Neural progenitor cell (in vitro differentiated cells): ENCODE data around the gene NPSR1. TPM values are rescaled to one million over a fixed set of nuclear protein-coding genes. Genes with fewer than 3 reads are reported as not detected.
"Not testable (repeated sequence)": the region's sequence is repeated elsewhere in the genome, so short reads cannot be mapped to it uniquely, and the experiment has no call there.

ENCODE experiments used
- DNase-seq: peaks from one replicate; pipeline ENCODE4 v3.0.0-alpha.2; 2016; ENCODE audit warnings: low spot score
- H2AFZ ChIP-seq: fragments of 200-600 bp; sonication (generic); replicated peaks from 2 replicates; pipeline ENCODE4 v1.6.1; 2016; ENCODE audit warnings: antibody characterized with exemption
- H3F3A ChIP-seq: fragments of 200-600 bp; sonication (generic); 2 replicates; pipeline ENCODE4 v1.6.1; 2016; ENCODE audit warnings: antibody characterized with exemption, low read depth
- H3K27ac ChIP-seq: fragments of 200-600 bp; sonication (generic); 2 replicates; pipeline ENCODE4 v1.5.1; 2016; ENCODE audit warnings: mild to moderate bottlenecking
- H3K27me3 ChIP-seq: fragments of 200-600 bp; sonication (generic); 2 replicates; pipeline ENCODE4 v1.6.1; 2016; ENCODE audit warnings: mild to moderate bottlenecking, moderate library complexity
- H3K36me3 ChIP-seq: fragments of 200-600 bp; sonication (generic); 2 replicates; pipeline ENCODE4 v1.5.1; 2016
- H3K4me1 ChIP-seq: fragments of 200-600 bp; sonication (generic); 2 replicates; pipeline ENCODE4 v1.6.1; 2016; ENCODE audit warnings: mixed run types
- H3K4me2 ChIP-seq: fragments of 200-600 bp; sonication (generic); 2 replicates; pipeline ENCODE4 v1.6.1; 2016
- H3K4me3 ChIP-seq: fragments of 200-600 bp; sonication (generic); 2 replicates; pipeline ENCODE4 v1.5.1; 2016
- H3K79me2 ChIP-seq: fragments of 200-600 bp; sonication (generic); 2 replicates; pipeline ENCODE4 v1.6.1; 2016; ENCODE audit warnings: low read depth
- H3K9ac ChIP-seq: fragments of 200-600 bp; sonication (generic); 2 replicates; pipeline ENCODE4 v1.6.1; 2016
- H3K9me3 ChIP-seq: fragments of 200-600 bp; sonication (generic); 2 replicates; pipeline ENCODE4 v1.5.1; 2016; ENCODE audit warnings: low read depth
- H4K20me1 ChIP-seq: fragments of 200-600 bp; sonication (generic); 2 replicates; pipeline ENCODE4 v1.6.1; 2016; ENCODE audit warnings: low read depth
- H3K27ac Mint-ChIP-seq: 3 replicates; pipeline ENCODE4 v1.8.0; 2021; ENCODE audit warnings: mixed read lengths
- H3K27me3 Mint-ChIP-seq: 2 replicates; pipeline ENCODE4 v1.8.0; 2022; ENCODE audit warnings: low read depth, mild to moderate bottlenecking, inconsistent platforms, moderate library complexity, mixed read lengths; ENCODE audit not compliant: insufficient read depth
- H3K36me3 Mint-ChIP-seq: 3 replicates; pipeline ENCODE4 v1.8.0; 2021; ENCODE audit warnings: mixed read lengths
- H3K4me1 Mint-ChIP-seq: 3 replicates; pipeline ENCODE4 v1.8.0; 2021; ENCODE audit warnings: mixed read lengths
- H3K4me3 Mint-ChIP-seq: 3 replicates; pipeline ENCODE4 v1.8.0; 2021; ENCODE audit warnings: mild to moderate bottlenecking, moderate library complexity, mixed read lengths
- H3K9me3 Mint-ChIP-seq: 3 replicates; pipeline ENCODE4 v1.8.0; 2020; ENCODE audit warnings: mixed read lengths
- CTCF ChIP-seq: fragments of 200-600 bp; sonication (generic); IDR thresholded peaks from 2 replicates; pipeline ENCODE4 v1.5.1; 2017; ENCODE audit warnings: antibody characterized with exemption, mild to moderate bottlenecking
- EZH2 ChIP-seq: fragments of 200-600 bp; sonication (generic); IDR thresholded peaks from 2 replicates; pipeline ENCODE4 v1.6.1; 2017; ENCODE audit warnings: antibody characterized with exemption, mild to moderate bottlenecking, moderate library complexity
- EZH2phosphoT487 ChIP-seq: fragments of 200-600 bp; sonication (generic); IDR thresholded peaks from 2 replicates; pipeline ENCODE4 v1.6.1; 2017; ENCODE audit warnings: antibody characterized with exemption
- total RNA-seq: library from RNA; depleted of rRNA; stranded (reverse); fragments of >200 nt; gene quantifications from 2 replicates; pipeline ENCODE4 v1.2.3, GENCODE V29; 2015; ENCODE audit warnings: low replicate concordance

The NPSR1 gene
- total RNA-seq, 1 donor from 2014 or later, result not detected

GRCh38 chr7:34879871-34880270 lies 221.9 kb downstream of the NPSR1 start:
- no peaks in the 10 kb centered on the region for H3K27me3 ChIP-seq
- peaks cover 9% of the 10 kb centered on the region for H3K9me3 ChIP-seq
- Mint-ChIP-seq H3K4me1 (peaks cover 3% of the 10 kb centered on the region), H3K4me3 (no peak overlapping the region), H3K27me3 (peaks cover 2% of the 10 kb centered on the region), H3K36me3 (peaks cover 6% of the 10 kb centered on the region), H3K9me3 (peaks cover 15% of the 10 kb centered on the region), H3K27ac (no peak overlapping the region)
- no peaks in the 10 kb centered on the region for H4K20me1 ChIP-seq
- no peaks in the 10 kb centered on the region for H3K79me2 ChIP-seq
- no peak overlapping the region for H3K4me2 ChIP-seq
- H3K36me3 ChIP-seq, result no peaks in the 10 kb centered on the region
- H2AFZ ChIP-seq, result no peak overlapping the region
- peaks cover 5% of the 10 kb centered on the region for H3K4me1 ChIP-seq
- no peak overlapping the region for H3K4me3 ChIP-seq
- TF ChIP-seq EZH2phosphoT487 (no peak), CTCF (no peak), EZH2 (no peak)
- no peaks in the 10 kb centered on the region for H3F3A ChIP-seq
- no peak overlapping the region for H3K27ac ChIP-seq
- DNase-seq, result no peak
- H3K9ac ChIP-seq, result no peak overlapping the region

DNA sequence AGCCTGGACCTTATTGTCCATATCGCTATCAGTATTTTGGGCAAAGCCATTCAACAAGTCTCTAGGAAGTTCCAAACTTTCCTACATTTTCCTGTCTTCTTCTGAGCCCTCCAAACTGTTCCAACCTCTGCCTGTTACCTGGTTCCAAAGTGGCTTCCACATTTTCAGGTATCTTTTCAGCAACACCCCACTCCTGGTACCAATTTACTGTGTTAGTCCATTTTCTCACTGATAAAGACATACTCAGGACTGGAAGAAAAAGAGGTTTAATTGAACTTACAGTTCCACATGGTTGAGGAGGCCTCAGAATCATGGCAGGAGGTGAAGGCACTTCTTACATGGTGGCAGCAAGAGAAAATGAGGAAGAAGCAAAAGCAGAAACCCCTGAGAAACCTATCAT lies 225.8 kb downstream of the NPSR1 start:
- not testable (repeated sequence) for H3K4me3 ChIP-seq, H3K4me1 ChIP-seq, H3K4me1 Mint-ChIP-seq, H3K27me3 ChIP-seq, H2AFZ ChIP-seq, H3K79me2 ChIP-seq, H3K27ac Mint-ChIP-seq, H4K20me1 ChIP-seq, H3K4me2 ChIP-seq, H3K36me3 Mint-ChIP-seq, DNase-seq, H3K9me3 ChIP-seq, H3K4me3 Mint-ChIP-seq, H3F3A ChIP-seq, H3K27me3 Mint-ChIP-seq, H3K9ac ChIP-seq, H3K36me3 ChIP-seq, H3K27ac ChIP-seq
- H3K9me3 Mint-ChIP-seq, result peaks cover 18% of the 10 kb centered on the region

- Histone ChIP-seq H3K27me3 (no peaks in the 10 kb centered on the region), H4K20me1 (no peaks in the 10 kb centered on the region), H3K9ac (no peak overlapping the region), H3K4me2 (no peak overlapping the region), H3K9me3 (peaks cover 9% of the 10 kb centered on the region), H3K27ac (no peak overlapping the region), H3K36me3 (no peaks in the 10 kb centered on the region), H3K4me3 (no peak overlapping the region), H3K4me1 (no peaks in the 10 kb centered on the region), H2AFZ (no peak overlapping the region), H3F3A (no peaks in the 10 kb centered on the region), H3K79me2 (no peaks in the 10 kb centered on the region)
- Mint-ChIP-seq H3K4me3 (no peak overlapping the region), H3K27me3 (no peaks in the 10 kb centered on the region), H3K9me3 (peaks cover 17% of the 10 kb centered on the region), H3K36me3 (peaks cover 6% of the 10 kb centered on the region), H3K4me1 (no peaks in the 10 kb centered on the region), H3K27ac (no peak overlapping the region)
- TF ChIP-seq CTCF (no peak), EZH2 (no peak), EZH2phosphoT487 (no peak)
- no peak for DNase-seq
These were observed 228.8 kb downstream of the NPSR1 start for GRCh38 chr7:34886856-34887255.

GRCh38 chr7:34889951-34890350 lies 231.9 kb downstream of the NPSR1 start:
- Histone ChIP-seq H4K20me1 (no peaks in the 10 kb centered on the region), H2AFZ (no peak overlapping the region), H3K9ac (no peak overlapping the region), H3K27me3 (no peaks in the 10 kb centered on the region), H3K27ac (no peak overlapping the region), H3K36me3 (no peaks in the 10 kb centered on the region), H3F3A (no peaks in the 10 kb centered on the region), H3K4me1 (no peaks in the 10 kb centered on the region), H3K4me3 (no peak overlapping the region), H3K4me2 (no peak overlapping the region), H3K9me3 (no peaks in the 10 kb centered on the region), H3K79me2 (no peaks in the 10 kb centered on the region)
- peaks cover 13% of the 10 kb centered on the region for H3K9me3 Mint-ChIP-seq
- H3K4me3 Mint-ChIP-seq, result no peak overlapping the region
- TF ChIP-seq CTCF (no peak), EZH2phosphoT487 (no peak), EZH2 (no peak)
- H3K27ac Mint-ChIP-seq, result no peak overlapping the region
- no peaks in the 10 kb centered on the region for H3K27me3 Mint-ChIP-seq
- H3K4me1 Mint-ChIP-seq, result no peaks in the 10 kb centered on the region
- peaks cover 4% of the 10 kb centered on the region for H3K36me3 Mint-ChIP-seq
- DNase-seq, result no peak
